ENCODE data around the gene KDM1A.
A peak's percentile ranks its signal among the peaks of the same experiment; 100 is the strongest.

Gene KDM1A

DNA sequence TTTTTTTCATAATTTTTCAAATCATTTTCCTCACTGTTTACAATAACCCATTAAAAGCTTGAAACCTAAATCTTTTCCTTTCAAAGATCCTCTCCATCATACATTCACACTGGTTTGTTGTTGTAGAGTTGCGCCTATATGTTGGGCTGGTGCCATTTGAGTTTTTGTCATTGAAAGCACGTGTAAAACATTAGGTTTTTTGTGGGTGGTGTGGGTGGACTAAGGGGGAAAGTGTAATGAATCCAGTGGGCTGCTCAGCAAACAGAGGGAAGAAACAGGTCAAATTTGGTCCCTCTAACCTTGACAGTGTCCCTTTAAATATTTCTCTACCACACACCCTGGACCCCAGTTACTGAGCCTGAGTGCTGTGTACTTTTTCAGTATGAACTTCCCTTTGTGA is 46.8 kb downstream of the KDM1A start:
- DNase-seq (ENCODE audit: low read depth in 1 of 2, low spot score in 1 of 2) = no peak

DNA sequence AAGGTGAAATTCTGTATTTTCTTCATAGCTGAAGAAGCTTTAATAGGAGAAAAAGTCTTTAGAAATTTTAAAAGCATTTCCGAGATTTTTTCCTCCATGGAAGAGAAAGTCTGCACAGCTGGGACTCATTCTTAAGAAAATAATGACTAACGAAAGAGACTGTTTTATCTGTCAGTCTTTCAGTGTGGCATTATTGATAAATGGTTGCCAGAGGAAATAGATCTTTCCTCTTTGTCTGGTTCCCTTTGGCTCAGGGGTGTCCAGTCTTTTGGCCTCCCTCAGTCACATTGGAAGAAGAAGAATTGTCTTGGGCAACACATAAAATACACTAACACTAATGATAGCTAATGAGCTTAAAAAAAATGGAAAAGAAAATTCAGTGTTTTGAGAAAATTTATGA is 49.9 kb downstream of the KDM1A start:
- DNase-seq (ENCODE audit: low read depth in 1 of 2, low spot score in 1 of 2) = no peak

DNA sequence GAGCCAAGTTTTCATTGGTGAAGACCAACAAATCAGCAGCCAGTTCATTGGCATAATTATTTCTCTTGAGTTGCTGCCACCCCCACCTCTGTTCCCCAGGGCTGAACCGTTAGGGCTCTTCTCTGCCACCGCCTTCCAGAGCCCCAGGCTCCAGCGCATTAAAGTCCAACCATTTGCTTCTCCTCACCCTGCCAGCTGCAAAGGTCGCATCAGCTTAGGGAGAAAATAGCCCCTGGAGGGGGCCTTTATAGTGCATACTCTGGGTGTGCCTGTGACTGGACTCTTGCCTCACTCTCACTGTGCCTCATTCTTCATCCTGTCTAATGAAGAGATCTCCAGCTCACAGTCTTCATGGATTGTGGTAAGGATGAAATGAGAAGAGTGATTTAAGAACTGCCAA is 50.4 kb downstream of the KDM1A start:
- no peak for DNase-seq (ENCODE audit: low read depth in 1 of 2, low spot score in 1 of 2)

DNA sequence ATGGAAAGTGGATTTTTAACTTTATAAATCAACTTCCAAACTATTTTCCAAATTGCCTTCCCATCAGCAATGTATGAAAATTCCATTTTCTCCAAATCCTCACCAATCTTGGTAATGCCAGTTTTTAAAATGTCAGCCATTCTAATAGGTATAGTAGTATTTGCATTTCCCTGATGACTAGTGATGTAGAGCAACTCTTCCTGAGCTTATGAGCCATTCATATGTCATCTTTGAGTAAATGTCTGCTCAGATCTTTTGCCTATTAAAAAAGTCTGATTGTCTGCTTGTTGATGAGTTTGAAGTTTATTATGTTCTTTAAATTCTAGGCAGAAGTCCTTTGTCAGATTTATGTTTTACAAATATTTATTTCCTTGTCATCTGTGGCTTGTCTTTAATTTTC is 54.7 kb downstream of the KDM1A start:
- DNase-seq (ENCODE audit: low read depth in 1 of 2, low spot score in 1 of 2) = no peak

DNA sequence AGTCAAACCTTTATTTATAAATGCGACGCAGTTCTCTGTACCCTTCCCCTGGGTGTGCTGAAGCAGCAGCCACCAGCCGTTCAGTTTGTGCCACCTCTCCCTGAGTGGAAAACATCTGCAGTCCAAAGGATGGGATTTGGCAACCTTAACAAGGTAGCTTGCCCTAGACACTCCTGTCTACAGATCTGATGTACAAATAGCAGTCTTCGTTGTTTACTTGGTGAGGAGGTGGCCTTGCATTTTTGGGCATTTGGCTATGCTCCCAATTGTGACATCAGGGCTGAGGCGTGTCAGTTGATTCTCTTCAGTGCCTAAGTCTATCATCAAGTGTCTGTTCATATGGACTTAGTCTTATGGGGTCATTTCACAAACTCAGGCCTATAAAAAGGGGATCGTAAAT is 59.8 kb downstream of the KDM1A start:
- no peak for DNase-seq (ENCODE audit: low read depth in 1 of 2, low spot score in 1 of 2)

DNA sequence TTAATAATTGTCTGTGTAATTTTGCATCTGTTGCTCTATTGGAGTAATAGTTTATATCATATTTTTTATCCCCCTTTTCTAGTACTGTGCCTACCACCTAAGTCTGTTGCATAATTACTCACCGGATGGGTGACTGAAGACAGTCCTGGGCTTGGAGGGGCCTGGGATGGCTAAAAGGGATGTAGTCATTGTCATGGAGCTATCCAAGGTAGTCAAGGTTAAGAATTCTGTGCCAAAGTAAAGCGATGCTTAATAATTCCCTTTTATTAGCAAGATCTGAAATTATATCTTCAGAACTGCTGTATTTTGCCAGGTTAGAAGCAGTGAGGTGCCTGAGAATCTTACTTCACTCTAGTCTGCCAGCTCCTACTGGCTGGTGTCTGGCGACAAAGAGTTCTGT is 61.6 kb downstream of the KDM1A start:
- no peak for DNase-seq (ENCODE audit: low read depth in 1 of 2, low spot score in 1 of 2)

DNA sequence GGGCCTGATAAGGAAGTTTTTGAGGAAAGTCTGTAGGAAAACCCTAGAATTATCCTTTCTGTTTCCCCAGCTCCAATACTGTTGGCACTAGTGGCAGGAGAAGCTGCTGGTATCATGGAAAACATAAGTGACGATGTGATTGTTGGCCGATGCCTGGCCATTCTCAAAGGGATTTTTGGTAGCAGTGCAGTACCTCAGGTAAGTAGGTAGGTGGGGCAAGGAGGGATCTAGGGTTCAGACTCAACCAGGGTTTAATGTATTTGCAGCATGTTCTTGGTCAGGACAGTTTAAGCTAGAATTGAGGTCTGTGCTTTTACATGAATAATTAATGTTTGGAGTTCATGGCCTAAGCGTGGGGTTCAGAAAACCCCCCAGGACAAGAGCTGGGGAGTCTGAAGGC is 62.1 kb downstream of the KDM1A start:
- DNase-seq (ENCODE audit: low read depth in 1 of 2, low spot score in 1 of 2) = no peak

DNA sequence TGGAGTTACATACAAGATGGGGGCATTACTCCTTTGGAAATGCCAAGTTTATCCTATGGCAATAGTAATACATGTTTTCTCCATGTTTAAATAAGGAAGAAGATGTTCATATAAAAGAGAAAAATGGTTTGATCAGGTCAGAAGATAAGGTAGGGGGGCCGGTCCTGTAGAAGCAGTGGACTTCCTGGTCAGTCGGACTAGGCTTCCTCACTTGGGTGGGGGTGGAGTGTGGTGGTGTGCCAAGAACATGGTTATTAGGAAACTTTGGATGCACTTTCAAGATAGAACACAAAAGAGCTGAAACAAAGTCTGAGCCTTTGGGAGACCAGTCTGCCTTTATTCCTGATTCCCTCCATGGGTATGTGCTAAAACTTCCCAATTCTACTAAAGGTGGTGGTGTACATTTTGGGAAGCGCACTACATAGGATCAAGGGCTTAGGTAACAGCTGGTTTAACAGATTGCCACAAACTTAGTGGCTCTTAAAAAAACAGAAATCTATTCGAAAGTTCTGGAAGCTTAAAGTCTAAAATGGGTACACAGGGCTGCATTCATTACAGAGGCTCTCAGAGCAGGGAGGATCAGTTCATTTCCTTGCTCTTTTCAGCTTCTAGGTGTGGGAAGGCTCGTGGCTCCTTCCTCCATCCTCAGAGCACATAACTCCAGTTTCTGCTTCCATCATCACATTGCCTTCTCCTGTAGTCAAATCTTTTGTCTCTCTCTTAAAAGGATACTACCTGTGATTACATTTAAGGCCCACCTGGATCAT is 64.6 kb downstream of the KDM1A start:
- no peak for DNase-seq (ENCODE audit: low read depth in 1 of 2, low spot score in 1 of 2)

DNA sequence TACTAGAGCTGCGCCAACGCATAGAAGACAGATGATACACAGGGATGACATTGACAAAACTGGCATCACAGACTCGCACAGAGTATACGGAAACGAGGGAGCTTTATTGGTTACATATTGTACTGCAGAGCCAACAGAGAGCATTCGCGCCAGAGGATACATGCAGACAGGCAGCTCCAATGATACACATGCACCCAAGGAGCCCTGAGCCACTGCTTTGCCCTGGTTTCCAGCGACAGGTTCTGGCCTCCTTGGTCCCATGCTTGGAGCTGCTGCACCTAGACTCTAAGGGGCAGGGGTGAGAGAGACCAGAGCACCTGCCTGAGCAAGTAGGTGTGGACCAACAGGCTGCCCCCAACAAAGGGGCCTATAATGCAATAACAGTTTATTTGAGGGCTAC is 65.6 kb downstream of the KDM1A start:
- DNase-seq (ENCODE audit: low read depth in 1 of 2, low spot score in 1 of 2) = no peak

DNA sequence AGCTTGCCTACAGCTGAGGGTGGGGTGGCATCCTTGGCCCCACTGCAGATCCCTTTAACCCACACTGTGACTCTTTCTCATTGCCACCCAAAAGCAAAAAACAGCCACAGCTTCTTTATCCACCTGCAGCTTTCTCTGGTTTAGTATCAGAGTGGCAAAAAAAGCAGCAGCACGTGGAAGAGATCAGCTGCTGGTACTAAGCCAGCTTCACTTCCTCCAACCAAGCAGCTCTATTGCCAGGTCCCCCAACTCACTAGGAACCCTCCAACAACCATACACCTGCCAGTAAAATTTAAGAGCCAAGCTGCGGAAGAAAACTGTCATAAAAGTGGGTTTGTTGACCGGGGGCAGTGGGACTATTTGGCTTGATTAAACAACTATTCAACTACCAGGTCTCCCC is 66.4 kb downstream of the KDM1A start:
- no peak for DNase-seq (ENCODE audit: low read depth in 1 of 2, low spot score in 1 of 2)

DNA sequence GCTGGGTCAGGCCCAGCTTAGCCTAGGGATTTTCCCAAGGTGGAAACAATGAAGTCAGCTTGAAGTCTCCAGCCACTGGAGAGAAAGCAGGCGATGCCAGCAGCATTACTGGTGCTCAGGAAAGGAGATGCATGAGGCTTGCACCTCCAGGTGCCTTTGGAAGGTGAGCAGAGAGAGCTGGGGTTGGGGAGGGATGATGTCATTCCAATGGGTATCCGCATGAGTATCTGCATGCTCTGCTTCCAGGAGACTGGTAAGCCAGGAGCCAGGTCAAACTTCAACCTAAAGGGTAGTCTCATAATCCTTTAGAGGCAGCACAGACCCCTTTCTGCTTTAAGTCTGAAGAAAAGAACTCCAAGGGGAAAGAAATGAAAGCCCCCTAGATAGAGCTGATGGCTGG is 68.8 kb downstream of the KDM1A start:
- DNase-seq (ENCODE audit: low read depth in 1 of 2, low spot score in 1 of 2) = no peak

DNA sequence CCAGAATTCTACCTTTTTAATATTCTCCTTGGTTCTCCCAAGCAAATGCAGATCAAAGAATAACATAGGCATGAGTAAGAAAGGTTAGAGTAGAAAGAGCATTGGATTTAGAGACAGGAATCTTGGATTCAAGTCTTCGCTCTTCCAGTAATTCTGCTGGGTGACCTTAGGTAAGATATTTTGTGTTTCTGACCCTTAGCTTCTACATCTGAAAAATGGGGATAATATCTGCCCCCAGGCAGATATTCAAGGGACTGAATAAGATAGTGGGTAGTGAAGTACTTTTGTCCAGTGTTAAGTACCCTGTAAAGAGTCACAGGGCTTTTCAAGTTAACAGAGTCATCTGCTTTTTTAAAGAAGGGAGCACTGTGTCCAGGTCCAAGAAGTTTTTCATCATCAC is 70.8 kb downstream of the KDM1A start:
- DNase-seq (ENCODE audit: low read depth in 1 of 2, low spot score in 1 of 2) = no peak

DNA sequence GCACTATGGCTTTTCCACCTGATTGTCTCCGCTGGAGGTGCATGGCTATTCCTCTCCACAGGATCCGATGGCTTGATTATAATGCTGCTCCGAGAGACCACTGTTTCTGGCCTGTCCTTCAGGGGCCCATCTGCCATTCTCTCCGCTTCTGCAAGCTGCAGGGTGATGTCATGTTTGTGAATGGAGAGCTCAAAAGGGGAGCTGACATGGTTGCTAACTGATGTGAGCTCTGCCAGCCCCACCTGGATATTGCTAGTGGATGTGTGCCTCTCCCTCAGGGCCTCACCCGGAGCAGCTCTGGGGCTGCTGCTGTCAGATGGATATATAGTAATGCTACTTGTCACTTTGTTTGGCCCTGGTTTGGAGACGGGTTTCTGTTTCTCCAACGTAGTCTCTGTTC is 72.3 kb downstream of the KDM1A start:
- no peak for DNase-seq (ENCODE audit: low read depth in 1 of 2, low spot score in 1 of 2)

DNA sequence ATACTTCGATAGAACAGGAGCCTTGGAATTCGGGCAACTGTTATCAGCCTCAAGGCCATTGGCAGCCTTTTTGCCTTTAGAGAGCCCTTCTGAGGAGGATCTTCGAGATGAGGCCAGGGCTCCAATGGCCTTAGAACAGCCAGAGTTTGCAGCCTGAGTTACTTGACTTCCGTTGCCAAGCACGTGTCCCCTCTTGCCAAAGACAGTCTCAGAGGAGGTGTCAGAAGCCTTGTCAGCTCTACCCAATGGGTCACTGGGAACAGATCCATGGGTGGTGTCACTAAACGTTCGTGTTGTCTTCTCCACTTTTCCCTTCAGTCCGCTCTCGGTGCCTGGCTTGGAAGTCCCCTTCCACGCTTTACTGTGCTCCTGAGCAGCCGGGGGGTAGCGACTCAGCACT is 73.2 kb downstream of the KDM1A start:
- DNase-seq (ENCODE audit: low read depth in 1 of 2, low spot score in 1 of 2) = no peak

DNA sequence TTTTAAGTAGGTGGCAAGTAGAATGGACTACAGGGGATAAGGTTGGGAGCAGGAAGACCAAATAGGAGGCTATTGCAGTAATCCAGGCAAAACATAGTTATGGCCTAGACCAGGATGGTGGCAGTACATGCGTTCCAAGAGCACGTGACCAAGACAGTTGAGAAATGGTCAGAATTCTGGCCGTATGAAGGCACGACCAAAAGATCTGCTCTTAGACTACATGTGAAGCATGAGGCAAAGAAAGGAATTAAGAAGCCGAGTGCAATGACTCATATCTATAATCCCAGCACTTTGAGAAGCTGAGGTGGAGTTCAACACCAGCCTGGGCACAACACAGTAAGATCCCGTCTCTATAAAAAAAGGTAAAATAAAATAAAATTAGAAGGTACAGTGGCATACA is 78.0 kb downstream of the KDM1A start:
- DNase-seq (ENCODE audit: low read depth in 1 of 2, low spot score in 1 of 2) = no peak

DNA sequence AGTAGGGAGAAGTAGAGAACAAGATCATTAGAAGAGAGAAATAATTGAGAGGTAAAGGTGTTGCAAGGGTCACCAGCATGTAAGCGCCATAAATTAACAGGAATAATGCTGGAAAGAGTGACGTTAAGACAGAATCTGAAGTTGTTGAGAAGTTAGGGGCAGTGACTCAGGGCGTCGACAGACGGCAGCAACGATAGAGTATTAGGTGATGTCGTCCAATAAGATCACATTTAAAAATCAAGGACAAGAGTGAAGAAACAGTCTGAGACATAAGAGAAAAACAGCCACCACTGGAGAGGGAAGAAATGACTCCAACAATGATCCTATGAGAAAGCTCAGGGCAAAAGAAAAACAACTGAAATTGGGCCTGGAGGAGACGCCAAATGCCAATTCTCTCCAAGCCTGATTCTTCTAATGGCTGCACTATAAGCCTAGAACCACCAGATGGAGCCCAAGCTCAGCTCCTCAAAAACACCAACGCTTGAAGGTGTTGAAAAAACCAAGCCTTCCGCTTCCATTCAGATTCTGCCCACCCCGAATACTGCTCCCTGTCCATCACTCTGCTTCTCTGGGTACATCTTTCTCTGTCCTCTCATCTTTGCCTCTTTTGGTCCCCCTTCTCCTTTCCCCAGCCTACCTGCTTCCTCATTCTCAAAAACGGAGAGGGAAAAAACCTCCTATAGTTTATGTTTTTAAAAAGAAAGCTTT is 79.3 kb downstream of the KDM1A start:
- DNase-seq (ENCODE audit: low read depth in 1 of 2, low spot score in 1 of 2) = peak; percentile 24 to 30

DNA sequence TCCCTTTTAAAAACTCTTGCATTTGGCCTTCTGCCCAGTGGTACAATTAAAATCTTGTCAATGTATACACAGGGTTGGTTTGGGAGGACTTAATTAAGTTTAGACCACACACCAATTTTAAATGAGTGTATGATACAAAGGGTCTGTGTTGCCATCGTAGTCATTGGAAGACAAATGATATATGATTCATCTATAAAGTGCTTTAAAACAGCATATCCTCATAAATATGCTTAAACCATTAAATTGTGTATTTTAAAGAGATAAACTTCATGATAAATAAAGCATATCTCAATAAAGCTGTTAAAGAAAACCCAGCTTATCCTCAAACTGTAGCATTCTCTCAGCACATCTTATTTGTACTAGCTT is 79.9 kb downstream of the KDM1A start:
- DNase-seq (ENCODE audit: low read depth in 1 of 2, low spot score in 1 of 2) = no peak

DNA sequence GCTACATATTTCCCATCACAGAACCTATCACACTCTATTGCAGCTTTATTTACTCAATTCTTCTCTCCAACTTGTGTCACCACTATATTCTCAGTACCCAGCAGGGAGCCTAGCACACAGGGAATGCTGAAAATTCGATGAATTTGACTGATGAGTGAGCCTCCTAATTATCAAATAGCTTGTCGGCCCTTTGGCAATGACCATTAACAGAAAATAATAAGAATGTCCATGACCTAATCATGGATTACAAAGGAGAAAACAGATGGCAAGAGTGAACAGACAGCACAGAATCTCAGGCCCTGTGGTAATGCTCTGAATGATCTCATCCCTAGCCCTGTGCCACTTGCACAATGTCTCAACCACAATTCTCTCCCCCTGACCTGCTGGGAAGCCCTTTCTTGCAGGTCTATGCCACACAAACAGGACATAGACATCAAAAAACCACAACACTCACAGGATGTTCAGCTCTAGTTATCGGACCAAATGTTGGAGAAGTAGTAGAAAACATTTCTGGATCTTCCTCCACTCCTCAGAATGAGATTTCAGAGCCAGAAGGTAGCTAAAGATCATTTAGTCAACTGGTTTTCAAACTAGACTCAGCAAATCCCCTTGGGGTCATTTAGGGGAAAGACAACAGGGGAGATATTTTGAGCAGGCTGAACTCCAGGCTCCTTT is 80.9 kb downstream of the KDM1A start:
- DNase-seq (ENCODE audit: low read depth in 1 of 2, low spot score in 1 of 2) = no peak

DNA sequence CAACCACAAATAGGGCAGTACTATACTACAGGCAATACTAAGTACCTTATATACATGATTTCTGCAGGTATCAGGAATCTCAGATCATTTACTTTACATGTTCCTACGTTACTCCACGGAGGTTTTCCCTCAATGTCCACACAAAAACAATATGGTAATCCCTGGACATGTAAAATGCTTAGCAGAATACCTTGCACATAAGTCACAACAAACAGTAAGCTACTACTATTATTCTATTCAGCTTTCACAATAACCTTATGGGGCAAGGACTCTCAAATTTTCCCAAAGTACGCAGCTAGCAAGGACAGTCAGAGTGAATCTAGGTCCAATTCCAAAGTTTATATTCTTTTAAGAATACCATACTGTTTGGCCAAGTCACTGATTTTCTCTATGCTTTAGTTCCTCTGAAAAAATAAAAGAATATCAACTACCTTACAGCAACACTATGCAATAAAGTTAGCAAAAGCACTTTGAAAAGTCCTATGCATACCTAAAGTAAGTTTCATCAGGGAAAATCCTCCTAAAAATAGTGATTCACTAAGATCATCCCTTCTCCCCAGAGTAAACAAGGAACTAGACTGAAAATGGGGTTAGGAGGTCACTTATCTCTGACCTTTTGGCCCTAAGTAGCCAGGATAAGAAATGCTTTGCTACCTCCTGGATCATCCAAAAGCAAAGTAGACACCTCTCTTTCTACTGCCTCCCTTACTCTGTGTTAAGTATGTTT is 82.0 kb downstream of the KDM1A start:
- DNase-seq (ENCODE audit: low read depth in 1 of 2, low spot score in 1 of 2) = no peak

DNA sequence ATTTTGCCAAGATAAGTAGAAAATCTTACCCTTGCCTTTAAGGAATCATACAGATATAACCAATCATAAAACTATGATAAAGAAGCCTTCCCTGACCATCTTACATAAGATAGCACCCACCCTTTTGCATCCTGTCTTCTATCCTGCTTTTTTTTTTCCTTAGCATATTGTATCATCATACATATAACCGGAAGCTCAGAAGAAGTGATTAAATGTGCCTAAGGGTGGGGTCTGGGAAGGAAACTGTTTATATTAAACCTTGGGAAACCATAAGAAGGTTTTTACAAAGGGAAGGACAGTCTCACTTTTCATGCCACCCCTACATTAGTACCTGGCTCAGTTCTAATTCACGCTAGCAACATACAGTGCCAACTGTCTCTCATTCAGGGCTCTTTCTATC is 82.6 kb downstream of the KDM1A start:
- DNase-seq (ENCODE audit: low read depth in 1 of 2, low spot score in 1 of 2) = no peak

DNA sequence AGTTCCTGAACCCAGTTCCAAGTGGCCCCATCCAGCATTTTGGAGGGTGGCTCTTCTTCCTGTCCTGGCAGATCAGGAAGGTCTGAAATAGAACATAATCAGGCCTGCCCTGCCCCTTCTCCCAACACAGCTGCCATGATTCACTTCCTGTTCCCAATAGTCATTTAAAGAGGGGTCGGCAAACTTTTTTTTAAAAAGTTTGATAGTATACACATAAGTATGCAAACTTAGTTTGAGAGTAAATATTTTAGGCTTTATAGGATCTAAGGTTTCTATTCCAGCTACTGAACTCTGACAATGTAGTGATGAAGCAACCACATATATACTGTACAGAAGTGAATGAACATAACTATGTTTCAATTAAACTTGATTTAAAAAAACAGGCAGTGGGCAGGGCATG is 83.0 kb downstream of the KDM1A start:
- DNase-seq (ENCODE audit: low read depth in 1 of 2, low spot score in 1 of 2) = no peak

Data from stimulated activated CD4-positive, alpha-beta T cell treated with anti-CD3 and anti-CD28 coated beads, Interleukin-15, amount 100 ng/mL, for 1 hour (primary cell).